Cardiac fibroblast (primary cell): ENCODE data around the gene EVA1B.

Experiments used
- DNase-seq, 2 donors: peaks; one replicate each; pipeline versions ENCODE4 v3.0.0 to v3.0.0-alpha.2; 2010; ENCODE audit warnings: low read depth in 2 of 2
- H3K4me3 ChIP-seq, 2 donors: replicated peaks in 1 of 2; 1 replicate in 1 of 2; 2 replicates in 1 of 2; pipeline ENCODE4 v1.5.1; 2011; ENCODE audit warnings: low read depth in 2 of 2, low read length in 2 of 2, mild to moderate bottlenecking in 2 of 2, moderate library complexity in 1 of 2
- CTCF ChIP-seq: IDR thresholded peaks from one replicate; pipeline ENCODE4 v1.5.1; 2011; ENCODE audit warnings: low read depth, mild to moderate bottlenecking, low read length, inconsistent platforms

EVA1B gene

GRCh38 chr1:36320767-36321118 is 2.7 kb downstream of the EVA1B start:
- H3K4me3 ChIP-seq, result peak overlapping the region; percentile 78 to 81
- TF ChIP-seq CTCF, result no peak
- DNase-seq, result no peak

- peak overlapping the region in 1 of 2 donors; percentile 81 for H3K4me3 ChIP-seq
- DNase-seq, result no peak
- no peak for TF ChIP-seq CTCF
Observed at GRCh38 chr1:36320291-36320761, 3.1 kb downstream of the EVA1B start.

- no peak for TF ChIP-seq CTCF
- no peak for DNase-seq
- no peak overlapping the region for H3K4me3 ChIP-seq
Observed at GRCh38 chr1:36309397-36309796, 14.0 kb downstream of the EVA1B start.

GRCh38 chr1:36307601-36308330 is 15.7 kb downstream of the EVA1B start:
- no peak for DNase-seq

GRCh38 chr1:36306902-36307456 is 16.5 kb downstream of the EVA1B start:
- no peak for TF ChIP-seq CTCF
- DNase-seq, result peak; percentile 91 to 93
- peak overlapping the region; percentile 47 to 74 for H3K4me3 ChIP-seq

More at GRCh38 chr1:36307601-36308330, 15.7 kb downstream of the EVA1B start:
- TF ChIP-seq CTCF, result no peak
- peak overlapping the region; percentile 47 to 74 for H3K4me3 ChIP-seq

GRCh38 chr1:36306210-36306901 is 17.1 kb downstream of the EVA1B start, which contains the start of gene SH3D21:
SH3D21 (plus strand) TSS chr1:36306368; CDS start chr1:36306421, 53 bp downstream.
- H3K4me3 ChIP-seq, result peak within 1 kb of the TSS; percentile 47 to 74
- TF ChIP-seq CTCF, result no peak
- peak; percentile 25 to 36 for DNase-seq
